Activated CD4-positive, alpha-beta T cell treated with anti-CD3 and anti-CD28 coated beads, Interleukin-2, amount 50 U/mL, for 16 hours (primary cell): ENCODE measurements around the gene HMX2.

Experiments
- DNase-seq: peaks from one replicate; pipeline ENCODE4 v3.0.0-alpha.2; 2020

Gene HMX2, protein sequence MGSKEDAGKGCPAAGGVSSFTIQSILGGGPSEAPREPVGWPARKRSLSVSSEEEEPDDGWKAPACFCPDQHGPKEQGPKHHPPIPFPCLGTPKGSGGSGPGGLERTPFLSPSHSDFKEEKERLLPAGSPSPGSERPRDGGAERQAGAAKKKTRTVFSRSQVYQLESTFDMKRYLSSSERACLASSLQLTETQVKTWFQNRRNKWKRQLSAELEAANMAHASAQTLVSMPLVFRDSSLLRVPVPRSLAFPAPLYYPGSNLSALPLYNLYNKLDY

DNA sequence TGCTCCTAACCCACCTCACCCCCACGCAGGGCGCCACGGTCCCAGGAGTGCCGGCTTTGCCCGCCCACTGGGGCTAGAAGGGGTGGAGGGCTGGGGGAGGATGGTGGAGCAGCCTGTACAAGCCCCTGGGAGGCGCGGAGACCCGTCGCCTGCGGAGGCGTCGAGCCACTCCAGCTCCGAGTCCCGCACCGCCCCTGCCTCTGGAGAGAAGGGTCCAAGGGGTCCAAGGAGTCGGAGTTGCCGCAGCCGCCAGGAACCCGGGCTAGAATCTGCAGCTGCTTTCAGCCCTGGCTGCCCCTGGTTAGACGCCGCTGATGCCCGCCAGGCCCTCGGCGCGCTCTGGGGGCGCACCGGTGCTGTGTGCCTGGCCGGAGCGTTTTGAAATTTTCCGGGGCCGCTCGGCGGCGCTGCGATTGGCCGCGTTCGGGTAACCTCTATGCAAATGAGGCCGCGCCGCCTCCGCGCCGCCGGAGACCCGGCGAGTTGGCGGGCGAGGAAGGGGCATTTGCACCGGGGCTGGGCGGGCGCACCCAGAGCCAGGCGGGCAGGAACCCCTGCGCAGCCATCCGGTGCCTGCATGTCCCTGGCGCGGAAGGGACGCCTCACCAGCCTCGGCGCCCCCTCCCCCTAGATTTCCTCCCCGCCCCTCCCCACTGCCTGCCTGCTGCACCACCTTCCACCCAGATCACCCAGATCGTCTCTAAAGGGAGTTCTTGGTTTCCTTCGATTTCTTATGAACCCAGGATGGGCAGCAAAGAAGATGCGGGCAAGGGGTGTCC lies at the start of gene HMX2:
Gene HMX2 (plus strand): TSS at position 502 of the 779 bp plus-strand sequence. CDS start 243 bp downstream, at position 745.
- no peak for DNase-seq

DNA sequence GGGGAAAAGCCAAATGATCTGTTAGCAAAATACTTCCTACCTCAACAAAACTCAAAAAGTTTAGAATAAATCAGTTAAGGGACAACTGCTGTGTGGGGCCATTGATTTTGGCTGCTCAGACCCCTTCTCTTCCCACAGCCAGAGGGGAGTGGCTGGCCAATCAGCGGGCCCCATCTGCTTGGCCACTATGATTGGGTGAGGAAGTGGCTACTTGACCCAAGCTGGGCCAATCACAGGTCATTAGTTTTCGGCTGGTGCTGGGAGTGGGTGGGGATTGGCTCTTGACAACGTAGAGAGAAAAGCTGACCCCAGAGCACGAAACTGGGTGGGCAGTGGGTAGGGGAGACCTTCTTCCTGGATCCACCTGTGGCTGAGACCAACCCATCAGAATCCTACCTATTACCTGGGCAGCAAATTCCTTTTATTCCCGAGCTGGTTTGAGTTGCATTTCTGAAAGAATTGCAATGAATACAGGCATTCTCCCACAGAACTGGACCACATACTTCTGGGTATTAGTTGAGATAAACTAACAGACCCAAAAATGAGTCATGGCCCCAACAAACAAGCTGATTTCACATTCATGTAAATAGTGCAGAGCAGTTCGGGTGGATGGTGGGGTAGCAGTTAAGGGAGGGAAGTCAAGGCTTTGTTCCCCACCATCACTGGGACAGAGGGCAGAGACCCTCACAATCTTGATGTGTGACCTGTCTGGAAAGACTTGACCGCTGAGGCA lies 47.7 kb upstream of the HMX2 start:
- no peak for DNase-seq

- DNase-seq, result no peak
Observed at GRCh38 chr10:123101872-123102271, 46.1 kb upstream of the HMX2 start.

GRCh38 chr10:123102673-123103072 lies 45.3 kb upstream of the HMX2 start:
- no peak for DNase-seq

- DNase-seq, result no peak
Observed at GRCh38 chr10:123103944-123104343, 44.0 kb upstream of the HMX2 start.

GRCh38 chr10:123109466-123109865 lies 38.5 kb upstream of the HMX2 start:
- DNase-seq, result no peak

- DNase-seq, result no peak
Observed at GRCh38 chr10:123117644-123118417, 30.1 kb upstream of the HMX2 start.

DNA sequence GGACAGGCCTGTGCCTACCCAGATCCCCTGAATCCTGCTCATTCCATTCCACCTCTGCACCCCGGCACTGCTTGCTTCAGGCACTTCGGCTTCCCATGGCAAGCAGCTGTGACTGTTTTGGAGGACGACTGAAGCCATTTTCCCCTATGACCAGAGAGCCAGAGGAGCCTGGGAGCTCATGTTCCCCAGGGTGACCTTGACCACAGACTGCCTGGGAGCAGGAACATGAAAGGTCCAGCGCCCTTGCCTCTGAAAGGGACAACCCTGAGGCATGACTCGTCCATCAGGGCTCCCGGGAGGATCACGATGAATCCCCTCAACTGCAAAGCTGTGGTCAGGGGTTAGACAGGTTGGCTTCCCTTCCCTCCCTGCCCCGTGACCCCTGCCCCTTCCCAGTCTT lies 28.9 kb upstream of the HMX2 start:
- no peak for DNase-seq

DNA sequence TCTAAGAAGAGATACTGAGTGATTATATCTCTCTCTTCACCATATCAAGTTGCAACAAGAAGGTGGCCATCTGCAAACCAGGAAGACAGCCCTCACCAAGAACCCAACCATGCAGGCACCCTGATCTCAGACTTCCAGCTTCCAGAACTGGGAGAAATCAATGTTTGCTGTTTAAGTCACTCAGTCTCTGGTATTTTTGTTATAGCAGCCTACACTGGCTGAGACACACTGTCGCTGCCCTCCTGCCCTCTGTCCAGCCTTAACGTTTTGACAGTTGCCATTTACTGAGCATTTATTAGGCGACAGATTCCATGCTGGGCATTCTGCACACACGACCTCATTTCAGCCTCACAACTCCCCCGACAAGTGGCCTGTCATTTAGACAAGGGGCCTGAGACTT lies 21.7 kb upstream of the HMX2 start:
- DNase-seq, result no peak

DNA sequence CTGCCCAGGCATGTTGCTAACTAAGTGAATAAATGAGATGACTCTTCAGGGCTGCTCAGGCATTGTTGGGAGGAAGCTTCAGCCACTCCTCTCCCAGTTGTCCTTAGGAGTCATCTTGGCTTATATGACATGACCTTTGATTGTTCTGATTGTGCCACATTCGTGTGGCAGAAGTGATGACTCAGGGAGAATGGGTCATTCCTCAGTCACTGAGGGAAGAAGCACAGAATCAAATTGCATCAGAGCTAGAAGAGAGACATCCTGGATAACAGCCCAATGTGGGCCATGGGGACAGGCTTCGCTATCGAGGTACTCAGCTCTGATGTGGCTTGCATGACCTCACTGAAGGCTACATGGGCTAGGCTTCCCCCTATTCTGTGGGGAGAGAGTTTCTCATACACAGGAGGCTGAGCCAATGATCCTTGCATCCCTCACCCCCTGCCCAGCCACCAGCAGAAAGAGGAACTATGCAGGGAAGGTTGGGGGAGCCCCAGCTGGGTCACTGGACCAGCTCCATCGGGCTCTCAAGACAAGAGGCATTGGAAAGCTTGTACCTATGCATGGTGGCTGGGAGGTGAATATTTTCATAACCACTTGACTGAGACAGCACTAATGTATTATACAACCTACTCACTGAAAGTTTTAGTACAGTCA lies 18.2 kb upstream of the HMX2 start:
- no peak for DNase-seq

DNA sequence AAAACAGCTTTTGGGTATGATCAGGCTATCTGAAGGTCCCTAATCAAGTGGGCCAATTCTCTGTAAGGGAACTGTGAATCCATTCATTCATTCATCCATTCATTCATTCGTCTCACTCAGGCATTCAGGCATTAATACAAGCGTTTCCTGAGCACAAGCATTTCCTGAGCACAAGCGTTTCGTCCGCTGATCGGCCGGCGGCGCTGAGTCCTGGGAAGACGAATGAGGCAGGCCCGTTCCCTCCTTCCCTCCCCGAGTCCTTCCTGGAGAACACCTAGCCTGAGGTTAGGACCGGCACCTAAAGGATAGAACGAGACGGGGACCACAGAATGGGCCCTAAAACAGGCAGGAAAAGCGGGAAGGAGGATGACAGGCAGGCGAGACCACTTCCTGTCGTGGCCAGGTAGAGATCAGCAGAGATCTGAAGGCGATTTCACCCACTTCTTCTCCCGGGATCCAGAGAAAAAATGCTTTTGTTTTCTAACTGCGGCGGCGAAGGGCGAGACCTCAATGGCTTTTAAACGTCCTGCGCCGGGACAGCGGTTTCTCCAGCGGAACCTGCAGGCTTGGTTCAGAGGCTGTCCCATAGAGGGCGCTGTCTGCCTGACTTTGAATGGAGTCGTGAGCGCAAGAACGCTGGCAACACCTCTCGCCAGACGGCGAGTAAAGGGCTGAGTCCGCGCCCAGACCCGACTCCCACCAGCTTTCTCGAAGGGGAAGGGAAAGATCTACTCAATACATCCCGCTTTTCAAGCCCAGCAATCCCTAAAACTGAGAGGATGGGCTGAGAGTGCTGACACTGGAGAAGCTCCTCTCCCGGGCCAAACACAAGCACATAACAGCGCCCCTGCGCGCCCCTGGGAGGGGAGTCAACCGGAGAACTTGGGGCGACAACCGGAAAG lies 15.1 kb upstream of the HMX2 start:
- DNase-seq, result peak; percentile 88

DNA sequence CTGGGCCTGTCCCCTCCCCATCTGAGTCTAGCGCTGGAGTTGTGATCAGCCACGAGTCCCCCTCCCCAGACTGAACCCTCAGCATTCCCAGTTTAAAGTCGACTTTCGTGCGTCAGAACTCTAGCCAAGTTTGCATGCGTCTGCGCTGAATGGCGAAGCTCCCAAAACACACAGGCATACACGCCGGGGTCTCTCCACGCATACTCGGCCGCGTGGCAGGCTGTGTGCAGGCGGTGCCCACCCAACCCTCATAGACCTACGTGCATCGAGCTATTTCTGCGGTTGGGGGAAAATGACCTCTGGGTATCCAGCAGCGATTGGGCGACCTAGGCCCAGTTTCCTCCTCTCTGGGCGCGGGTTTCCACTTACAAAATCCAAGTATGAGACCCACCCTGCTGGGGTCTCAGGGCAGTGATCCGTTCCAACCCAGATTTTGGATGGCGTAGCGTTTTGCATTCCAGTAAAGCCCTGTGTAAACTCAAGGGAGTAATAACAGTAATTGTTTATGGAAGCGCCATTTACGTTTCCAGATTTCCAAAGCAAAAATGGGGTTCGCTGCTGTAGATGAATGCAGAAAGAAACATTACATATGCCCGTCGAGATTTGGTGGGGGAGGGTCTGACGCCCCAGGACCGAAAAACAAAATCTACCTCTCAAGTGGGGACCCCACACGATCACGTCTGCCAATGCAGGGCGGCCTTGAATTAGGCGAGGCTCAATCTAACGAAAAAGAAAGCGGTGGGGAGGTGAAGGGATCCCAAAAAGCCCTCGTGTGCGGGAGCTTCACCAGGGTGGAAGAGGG lies 14.2 kb upstream of the HMX2 start:
- DNase-seq, result no peak

DNA sequence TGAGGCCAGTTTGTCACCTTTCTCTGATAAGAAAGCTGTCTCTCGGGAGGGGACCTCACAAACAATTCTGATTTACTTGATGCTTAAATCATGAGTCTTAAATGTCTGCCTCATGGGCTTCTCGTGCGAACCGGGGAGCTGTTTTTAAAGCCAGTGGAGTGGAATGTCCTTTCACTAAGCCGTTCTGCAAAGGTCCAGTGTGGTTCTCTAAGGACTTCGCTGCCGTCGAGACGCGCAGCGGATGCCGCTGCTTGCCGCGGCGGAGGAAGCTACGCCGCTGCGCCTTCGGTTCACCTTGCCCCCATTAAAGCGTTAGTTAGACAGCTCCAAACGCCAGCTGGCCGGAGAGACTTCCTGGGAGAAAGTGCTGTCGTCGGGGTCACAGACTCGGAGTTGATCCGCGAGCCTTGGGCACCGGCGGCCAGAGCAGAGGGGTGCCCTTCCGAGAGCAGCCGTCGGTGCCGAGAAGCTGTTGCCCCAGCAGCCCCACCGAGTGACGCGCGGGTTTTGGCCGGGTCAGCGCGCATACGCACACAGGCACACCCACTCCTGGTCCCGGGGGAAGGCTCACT lies 13.5 kb upstream of the HMX2 start:
- DNase-seq, result no peak

- no peak for DNase-seq
Observed at GRCh38 chr10:123134915-123135414, 13.0 kb upstream of the HMX2 start.

GRCh38 chr10:123135415-123136141 lies 12.4 kb upstream of the HMX2 start, which contains the start of gene HMX3:
Gene HMX3 (plus strand): TSS chr10:123135970. CDS start chr10:123136051, 81 bp downstream.
- DNase-seq, result no peak

DNA sequence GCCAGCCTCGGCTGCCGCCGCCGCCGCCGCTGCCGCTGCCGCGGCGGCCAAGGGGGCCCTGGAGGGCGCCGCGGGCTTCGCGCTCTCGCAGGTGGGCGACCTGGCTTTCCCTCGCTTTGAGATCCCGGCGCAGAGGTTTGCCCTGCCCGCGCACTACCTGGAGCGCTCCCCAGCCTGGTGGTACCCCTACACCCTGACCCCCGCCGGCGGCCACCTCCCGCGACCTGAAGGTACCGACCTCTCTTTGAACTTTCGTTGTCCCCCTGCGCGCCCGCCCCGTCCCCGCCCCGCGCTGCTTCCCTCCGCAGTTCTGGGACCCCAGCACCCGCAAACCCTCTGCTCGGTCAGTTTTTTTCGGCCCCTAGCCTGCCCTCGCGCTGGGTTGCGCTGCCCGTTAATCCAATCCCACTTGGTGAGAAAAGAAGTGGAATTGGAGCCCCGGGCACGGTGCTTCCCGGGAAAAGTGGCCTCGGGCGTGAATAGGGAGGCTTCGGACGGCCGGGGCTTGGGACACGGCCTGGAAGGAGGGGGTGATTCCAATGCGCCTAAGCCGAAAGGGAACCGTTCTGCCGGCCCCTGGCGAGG lies 11.6 kb upstream of the HMX2 start:
- DNase-seq, result no peak

DNA sequence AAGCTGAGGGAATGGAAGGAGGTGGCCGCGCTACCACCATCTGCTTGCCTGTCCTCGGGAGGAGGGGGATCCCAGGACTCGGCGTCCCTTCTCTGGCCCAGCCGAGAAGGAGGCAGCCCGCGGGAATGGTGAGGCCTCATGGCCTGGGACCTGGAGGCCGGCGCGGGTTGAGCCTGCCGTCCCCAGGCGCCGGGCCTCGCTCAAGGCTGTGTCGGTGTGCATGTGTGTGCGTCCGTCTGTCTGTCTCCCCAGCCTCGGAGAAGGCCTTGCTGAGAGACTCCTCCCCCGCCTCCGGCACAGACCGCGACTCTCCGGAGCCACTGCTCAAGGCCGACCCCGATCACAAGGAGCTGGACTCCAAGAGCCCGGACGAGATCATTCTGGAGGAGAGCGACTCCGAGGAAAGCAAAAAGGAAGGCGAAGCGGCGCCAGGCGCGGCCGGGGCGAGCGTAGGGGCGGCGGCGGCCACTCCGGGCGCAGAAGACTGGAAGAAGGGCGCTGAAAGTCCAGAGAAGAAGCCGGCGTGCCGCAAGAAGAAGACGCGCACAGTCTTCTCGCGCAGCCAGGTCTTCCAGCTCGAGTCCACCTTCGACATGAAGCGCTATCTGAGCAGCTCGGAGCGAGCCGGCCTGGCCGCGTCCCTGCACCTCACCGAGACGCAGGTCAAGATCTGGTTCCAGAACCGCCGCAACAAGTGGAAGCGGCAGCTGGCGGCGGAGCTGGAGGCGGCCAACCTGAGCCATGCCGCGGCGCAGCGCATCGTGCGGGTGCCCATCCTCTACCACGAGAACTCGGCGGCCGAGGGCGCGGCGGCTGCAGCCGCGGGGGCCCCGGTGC lies 10.9 kb upstream of the HMX2 start:
- DNase-seq, result no peak

- DNase-seq, result no peak
Observed at GRCh38 chr10:123139165-123139520, 8.8 kb upstream of the HMX2 start.
